Measurements from ENCODE around the gene PCDH11Y.
"Not testable (repeated sequence)": the region's sequence is repeated elsewhere in the genome, so short reads cannot be mapped to it uniquely, and the experiment has no call there.

PCDH11Y gene, protein sequence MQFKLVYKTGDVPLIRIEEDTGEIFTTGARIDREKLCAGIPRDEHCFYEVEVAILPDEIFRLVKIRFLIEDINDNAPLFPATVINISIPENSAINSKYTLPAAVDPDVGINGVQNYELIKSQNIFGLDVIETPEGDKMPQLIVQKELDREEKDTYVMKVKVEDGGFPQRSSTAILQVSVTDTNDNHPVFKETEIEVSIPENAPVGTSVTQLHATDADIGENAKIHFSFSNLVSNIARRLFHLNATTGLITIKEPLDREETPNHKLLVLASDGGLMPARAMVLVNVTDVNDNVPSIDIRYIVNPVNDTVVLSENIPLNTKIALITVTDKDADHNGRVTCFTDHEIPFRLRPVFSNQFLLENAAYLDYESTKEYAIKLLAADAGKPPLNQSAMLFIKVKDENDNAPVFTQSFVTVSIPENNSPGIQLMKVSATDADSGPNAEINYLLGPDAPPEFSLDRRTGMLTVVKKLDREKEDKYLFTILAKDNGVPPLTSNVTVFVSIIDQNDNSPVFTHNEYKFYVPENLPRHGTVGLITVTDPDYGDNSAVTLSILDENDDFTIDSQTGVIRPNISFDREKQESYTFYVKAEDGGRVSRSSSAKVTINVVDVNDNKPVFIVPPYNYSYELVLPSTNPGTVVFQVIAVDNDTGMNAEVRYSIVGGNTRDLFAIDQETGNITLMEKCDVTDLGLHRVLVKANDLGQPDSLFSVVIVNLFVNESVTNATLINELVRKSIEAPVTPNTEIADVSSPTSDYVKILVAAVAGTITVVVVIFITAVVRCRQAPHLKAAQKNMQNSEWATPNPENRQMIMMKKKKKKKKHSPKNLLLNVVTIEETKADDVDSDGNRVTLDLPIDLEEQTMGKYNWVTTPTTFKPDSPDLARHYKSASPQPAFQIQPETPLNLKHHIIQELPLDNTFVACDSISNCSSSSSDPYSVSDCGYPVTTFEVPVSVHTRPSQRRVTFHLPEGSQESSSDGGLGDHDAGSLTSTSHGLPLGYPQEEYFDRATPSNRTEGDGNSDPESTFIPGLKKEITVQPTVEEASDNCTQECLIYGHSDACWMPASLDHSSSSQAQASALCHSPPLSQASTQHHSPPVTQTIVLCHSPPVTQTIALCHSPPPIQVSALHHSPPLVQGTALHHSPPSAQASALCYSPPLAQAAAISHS (N-terminal part only)

DNA sequence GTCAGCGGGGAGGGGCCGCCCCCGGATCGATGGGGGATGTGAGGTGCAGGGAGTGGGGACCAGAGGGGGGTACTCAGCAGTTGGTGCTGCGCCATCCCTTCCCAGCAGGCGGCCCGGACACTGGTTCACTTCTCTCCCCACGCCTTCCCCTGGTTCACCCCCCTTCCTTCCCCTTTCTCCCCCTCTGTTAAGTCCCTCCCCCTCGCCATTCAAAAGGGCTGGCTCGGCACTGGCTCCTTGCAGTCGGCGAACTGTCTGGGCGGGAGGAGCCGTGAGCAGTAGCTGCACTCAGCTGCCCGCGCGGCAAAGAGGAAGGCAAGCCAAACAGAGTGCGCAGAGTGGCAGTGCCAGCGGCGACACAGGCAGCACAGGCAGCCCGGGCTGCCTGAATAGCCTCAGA is at the start of gene PCDH11Y:
Gene PCDH11Y, plus strand, starts transcription at position 240 of the 400 bp plus-strand sequence. CDS start 56,804 bp downstream, outside the sequence.
- not testable (repeated sequence) for DNase-seq (ENCODE audit: low read depth); H3K4me3 ChIP-seq (ENCODE audit: low read depth, low read length)

DNA sequence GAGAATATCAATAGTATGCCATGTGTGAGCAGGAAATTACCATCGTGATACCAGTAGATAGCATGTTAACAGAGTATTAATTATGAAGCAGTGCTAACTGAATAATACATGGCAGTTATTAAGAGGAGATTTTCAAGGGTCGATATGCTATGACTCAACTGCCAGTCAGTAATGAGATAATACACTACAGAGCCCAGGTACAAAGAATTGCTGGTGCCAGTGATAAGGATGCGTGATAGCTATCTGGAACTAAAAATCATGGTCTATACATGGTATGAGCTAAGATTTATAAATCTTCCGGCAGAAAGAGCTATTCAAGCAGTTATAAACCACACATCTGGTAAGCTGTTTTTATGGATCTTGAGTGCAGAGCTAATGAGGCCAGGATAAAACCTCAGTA is 32.2 kb upstream of the PCDH11Y start:
- H3K4me3 ChIP-seq (ENCODE audit: low read depth, low read length); DNase-seq (ENCODE audit: low read depth): not testable (repeated sequence)

DNA sequence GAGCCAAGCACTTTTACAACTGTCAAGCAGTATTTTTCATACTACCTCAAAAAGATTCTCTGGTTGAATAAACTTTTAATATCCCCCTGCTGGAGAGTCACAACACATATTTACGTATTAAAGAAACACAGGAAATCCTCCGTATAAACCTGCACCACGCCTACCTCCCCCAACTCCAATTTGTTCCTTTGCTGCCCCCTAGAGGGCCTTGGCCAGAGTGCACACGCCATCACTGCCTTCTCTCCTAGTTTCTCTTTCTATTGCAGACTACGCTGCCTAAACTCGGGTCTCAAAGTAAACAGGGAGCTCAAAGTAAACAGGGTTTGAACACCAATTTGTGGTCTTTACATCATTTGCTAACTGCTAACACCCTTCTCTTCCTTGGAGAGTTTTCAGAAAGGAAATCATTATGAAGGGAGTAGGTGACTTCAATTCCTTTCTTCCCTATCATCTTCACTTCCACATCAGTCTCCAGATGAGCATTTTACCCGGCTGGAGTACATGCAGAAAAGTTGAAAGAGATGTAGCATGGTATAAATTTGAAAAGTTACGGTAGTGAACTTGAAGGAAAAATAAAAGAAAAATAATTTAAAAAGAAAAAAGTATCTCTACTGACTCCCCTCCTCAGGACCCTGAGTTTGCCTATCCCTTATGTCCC is 8.2 kb upstream of the PCDH11Y start:
- H3K4me3 ChIP-seq (ENCODE audit: low read depth, low read length); DNase-seq (ENCODE audit: low read depth): not testable (repeated sequence)

DNA sequence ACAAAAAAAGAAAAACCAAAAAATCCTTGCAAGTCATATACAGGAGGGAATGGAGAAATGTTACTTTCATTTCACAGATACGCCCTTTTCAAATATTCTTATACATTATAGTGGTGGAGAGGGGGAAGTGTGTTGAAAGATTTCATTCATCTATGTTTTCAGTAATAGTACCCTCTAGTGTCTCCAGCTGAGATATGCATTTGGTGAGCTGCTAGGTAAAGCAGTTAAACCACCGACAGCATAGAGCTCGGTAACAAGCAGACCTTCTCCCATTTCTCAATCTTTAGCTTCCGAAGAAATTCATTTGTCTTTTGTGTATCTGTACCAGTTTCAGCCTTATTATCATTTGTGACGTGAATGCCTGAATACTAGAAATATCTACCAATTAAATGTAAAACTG is 5.2 kb upstream of the PCDH11Y start:
- not testable (repeated sequence) for H3K4me3 ChIP-seq (ENCODE audit: low read depth, low read length); DNase-seq (ENCODE audit: low read depth)

DNA sequence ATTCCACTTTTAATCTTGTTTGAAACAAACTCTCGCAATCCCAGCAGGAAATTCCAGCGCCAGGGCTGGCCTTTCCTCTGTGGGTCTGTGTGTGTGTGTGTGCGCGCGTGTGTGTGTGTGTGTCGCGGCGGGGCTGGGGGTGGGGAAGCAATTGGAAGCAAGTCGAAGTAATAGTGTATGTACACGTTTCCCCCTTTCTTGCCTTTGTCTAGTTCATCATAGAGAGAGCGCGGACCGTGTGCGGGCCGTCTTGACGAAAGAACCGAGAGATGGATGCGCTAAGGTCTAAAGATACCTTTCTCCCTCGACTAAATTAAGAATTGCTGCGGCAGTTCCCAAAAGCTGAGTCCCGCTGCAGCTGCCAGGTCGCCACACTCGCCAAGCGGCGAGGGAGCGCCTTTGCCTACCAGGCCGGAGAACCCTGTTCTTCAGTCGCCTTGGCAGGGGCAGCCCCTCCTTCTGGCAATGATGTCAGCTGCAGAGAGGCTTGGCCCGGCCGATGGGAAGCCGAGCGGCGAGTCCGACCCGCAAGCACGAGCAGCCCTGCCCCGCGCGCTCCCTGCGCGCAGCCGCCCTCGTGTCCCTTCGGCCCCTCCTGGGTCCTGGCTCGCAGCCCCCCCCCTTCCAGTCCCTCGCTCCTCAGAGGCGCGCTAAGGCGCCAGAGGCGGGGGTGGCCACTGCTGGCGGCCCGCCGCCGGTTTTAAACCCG is 2.5 kb downstream of the PCDH11Y start:
- H3K4me3 ChIP-seq (ENCODE audit: low read depth, low read length); DNase-seq (ENCODE audit: low read depth): not testable (repeated sequence)

DNA sequence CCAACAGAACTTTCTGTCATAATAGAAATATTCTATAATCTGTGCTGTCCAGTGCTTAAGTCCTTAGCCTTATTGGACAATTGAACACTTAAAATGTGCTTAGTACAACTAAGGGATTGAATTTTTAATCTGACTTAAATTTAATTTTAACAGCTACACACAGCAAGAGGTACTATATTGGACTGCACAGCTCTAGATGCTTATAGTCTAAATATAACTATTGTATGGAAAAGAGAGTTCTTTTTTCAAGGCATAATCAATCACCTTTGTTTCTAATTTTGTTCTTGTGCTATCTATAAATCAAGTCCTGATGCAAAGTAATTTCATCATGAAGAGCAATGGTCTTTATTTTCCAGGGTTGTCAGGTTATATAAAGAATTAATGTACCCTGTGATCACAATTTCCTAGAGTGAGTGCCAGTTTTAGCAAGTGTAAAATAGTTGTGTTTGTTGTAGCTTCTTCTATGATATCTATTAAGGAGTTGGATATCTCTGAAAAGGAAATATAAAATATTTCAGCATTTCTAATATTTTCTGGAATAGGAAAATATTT is 39.0 kb downstream of the PCDH11Y start:
- H3K4me3 ChIP-seq (ENCODE audit: low read depth, low read length); DNase-seq (ENCODE audit: low read depth): not testable (repeated sequence)

DNA sequence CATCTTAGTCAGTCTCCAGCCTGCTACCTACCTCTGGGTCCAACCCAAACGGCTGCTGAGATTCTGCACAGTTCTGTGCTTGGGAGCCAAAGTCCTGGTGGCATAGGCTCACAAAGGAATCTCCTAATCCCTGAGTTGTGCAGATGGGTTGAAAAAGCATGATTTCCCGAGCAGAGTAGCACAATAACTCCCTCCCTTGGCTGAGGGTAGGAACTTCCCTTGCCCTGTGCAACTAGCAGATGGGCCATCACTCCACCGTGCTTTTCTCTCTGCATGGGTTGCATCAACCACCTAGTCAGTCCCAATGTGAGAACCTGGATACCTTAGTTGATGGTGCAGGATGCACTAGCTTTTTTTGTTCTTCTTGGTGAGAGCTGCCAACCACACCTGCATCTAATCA is 82.9 kb downstream of the PCDH11Y start:
- DNase-seq (ENCODE audit: low read depth); H3K4me3 ChIP-seq (ENCODE audit: low read depth, low read length): not testable (repeated sequence)

DNA sequence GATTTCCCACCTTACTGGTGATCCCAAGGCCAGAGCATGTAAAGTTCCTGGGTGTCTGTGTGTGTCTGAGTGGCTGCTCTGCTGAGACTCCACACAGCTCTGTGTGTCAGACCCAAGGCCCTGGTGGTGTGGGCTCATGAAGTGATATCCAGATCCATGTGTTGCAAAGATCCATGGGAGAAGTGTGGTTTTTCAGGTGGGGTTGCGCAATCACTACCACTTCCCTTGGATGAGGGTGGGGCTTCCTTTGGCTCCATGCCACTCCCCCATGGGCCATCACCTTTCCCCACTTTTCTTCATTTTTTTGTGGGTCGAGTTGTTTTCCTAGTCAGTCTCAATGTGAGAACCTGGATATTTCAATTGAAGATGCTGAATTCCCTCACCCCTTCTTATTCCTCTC is 182.9 kb downstream of the PCDH11Y start:
- DNase-seq (ENCODE audit: low read depth); H3K4me3 ChIP-seq (ENCODE audit: low read depth, low read length): not testable (repeated sequence)

DNA sequence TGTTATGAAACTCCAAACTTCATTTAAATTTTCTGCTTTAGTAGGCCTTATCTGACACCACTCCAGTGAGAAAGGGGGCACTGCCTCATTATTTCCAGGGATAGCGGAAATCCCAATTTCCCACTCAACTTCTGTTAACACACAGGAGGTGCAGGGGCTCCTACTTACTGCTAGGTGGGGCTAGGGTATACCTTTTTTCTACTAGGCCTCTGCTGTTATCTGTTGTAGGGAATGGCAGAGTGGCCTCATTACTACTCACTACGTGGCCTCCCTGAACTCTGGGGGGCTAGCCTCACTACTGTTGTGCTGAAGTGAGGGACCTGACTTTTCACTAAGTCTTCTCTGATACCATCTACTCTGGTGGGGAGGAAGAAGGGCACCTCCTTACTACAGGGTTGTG is 215.0 kb downstream of the PCDH11Y start:
- DNase-seq (ENCODE audit: low read depth); H3K4me3 ChIP-seq (ENCODE audit: low read depth, low read length): not testable (repeated sequence)

DNA sequence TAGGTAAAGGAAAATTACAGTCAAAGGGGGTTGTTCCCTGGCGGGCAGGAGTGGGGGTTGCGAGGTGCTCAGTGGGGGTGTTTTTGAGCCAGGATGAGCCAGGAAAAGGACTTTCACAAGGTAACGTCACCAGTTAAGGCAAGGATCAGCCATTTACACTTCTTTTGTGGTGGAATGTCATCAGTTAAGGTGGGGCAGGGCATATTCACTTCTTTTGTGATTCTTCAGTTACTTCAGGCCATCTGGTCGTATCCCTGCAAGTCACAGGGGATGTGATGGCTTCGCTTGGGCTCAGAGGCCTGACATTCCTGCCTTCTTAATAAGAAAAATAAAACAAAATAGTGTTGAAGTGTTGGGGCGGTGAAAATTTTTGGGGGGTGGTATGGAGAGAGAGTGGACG is 324.8 kb downstream of the PCDH11Y start:
- not testable (repeated sequence) for DNase-seq (ENCODE audit: low read depth); H3K4me3 ChIP-seq (ENCODE audit: low read depth, low read length)

DNA sequence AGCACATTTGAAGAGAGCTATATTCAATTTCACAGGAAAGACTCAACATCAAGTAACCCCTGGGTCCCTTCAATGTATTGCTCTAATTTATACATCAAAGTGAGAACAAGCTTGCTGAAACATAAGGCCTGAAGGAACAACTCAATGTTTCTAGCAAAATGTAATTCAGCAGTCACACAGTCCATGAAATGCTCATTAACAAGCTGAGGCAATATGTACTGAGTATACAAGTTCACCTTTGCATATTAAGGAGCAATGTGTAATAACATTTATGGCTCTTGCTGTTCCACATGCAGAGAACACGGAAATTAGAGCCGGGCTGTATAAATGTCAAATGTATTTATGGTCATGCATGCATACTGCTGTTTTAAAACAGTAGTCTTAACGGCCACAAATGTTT is 342.1 kb downstream of the PCDH11Y start:
- not testable (repeated sequence) for H3K4me3 ChIP-seq (ENCODE audit: low read depth, low read length); DNase-seq (ENCODE audit: low read depth)

DNA sequence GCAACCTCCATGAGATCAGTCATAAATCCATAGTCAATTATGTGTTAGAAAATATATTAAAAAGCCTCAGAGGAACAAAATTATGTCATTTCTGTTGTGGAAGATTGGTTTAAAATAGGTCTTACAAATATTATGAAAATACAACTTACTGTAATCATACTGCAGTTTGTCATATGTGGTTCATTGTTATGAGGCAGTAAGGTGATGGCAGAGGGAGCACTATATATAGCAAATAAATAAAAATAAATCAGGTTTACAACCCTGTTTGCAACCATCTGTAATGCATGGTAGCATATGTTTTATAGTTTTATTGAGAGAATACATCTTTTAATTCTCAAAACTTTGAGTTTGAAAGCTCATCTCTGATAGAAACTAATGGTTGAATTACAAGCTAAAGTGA is 543.6 kb downstream of the PCDH11Y start:
- not testable (repeated sequence) for DNase-seq (ENCODE audit: low read depth); H3K4me3 ChIP-seq (ENCODE audit: low read depth, low read length)

DNA sequence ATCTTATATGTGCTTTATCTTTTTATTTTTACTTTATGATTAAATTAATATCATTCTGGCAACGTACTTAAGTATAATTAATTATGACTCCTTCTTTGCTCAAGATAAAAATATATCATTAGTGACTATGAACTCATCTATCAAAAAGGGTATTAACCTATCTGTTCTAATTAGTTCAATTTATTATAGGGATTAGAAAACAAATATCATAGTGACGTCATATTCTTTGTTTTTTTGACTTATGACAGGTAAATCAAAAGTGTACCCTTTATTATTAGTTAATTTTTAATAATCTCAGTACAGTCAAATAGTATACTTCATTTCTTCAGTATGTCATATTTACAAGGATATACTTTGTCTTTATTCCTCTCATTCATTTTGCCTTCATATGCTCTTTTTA is 638.5 kb downstream of the PCDH11Y start:
- not testable (repeated sequence) for DNase-seq (ENCODE audit: low read depth); H3K4me3 ChIP-seq (ENCODE audit: low read depth, low read length)

DNA sequence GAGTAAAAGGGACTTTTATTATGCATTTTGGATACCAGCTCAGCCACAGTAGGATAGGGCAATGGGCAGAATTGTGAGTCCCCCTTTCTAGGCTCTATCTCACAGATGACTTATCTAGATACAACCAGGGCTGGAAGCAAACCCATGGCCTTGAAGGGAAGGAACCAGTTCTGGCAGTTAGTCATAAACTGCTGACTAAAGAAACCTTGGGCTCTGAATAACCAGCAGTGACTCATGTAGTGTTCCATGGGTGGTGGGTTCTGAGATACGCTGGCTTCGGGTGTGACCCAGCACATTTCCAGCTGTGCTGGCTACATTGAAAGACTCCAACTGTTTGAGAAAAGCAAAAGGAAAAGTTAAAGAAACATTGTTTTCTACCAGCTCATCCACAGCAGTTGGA is 679.2 kb downstream of the PCDH11Y start:
- DNase-seq (ENCODE audit: low read depth), result not testable (repeated sequence)

DNA sequence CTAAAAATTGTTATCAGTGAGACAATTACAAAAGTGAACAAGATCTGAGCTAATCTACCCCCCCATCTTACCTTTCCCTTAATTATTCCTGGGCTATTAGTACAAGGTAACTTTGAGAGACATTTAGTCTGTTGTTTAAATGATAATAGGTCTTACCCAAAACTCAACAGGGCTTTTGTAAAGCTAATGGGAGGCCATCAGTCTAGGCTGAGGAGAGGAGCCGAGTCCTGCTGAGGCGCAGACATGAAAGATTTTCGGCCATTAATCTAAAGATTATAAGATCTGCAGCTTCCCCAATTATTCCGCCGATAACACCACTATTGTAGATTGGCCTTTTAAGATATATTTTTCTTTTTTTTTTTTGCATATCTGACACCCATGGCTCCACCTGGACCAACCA is 708.6 kb downstream of the PCDH11Y start:
- DNase-seq (ENCODE audit: low read depth); H3K4me3 ChIP-seq (ENCODE audit: low read depth, low read length): not testable (repeated sequence)

More for the DNA sequence above, 679.2 kb downstream of the PCDH11Y start:
- H3K4me3 ChIP-seq (ENCODE audit: low read depth, low read length), result not testable (repeated sequence)

DNA sequence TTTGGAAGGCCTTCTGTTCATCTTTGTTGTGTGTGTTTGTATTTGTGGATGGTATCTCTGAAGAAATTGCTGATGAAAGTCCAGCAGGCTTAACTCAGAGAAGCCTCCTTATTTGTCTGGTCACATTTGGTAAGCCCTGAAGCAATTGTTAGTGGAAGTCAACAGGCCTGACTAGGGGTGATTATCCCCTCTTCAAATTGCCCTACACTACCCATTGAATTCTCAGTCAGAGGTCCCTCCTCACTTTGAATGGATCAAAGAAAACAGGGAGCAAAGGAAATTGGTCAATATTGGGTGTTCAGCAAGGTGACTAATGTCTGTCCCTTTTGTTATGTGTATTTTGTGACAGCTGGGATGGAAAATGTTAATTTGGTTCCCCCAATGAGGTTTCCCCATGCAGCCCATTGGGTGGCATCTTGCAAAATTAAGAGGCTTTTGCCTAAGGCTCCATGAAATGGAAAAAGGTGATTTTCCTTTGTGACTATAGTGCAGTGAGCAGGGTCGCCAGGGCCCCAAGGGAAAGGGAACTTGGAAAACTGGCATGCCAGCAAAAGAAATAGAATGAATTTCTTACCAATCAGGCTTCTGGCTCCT is 709.8 kb downstream of the PCDH11Y start:
- not testable (repeated sequence) for H3K4me3 ChIP-seq (ENCODE audit: low read depth, low read length); DNase-seq (ENCODE audit: low read depth)

DNA sequence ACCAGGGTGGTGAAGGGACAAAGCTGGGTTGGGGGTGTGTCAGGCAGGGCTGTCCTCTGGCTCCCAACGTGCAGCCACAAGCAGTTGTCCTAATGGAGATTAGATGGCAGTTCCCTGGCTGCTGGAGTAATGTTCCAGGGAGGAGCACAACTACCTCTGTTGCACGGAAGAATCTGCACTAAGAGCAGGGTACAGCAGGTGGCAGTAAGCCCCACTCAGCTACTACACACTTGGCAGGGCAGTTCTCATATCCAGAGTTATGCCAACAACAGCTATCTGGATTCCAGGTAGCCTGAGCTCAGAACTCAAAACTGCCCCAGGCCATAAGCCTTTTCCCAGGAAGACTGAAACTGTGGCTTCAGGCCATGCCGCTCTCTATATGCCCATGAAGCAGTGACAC is 761.3 kb downstream of the PCDH11Y start:
- not testable (repeated sequence) for DNase-seq (ENCODE audit: low read depth); H3K4me3 ChIP-seq (ENCODE audit: low read depth, low read length)

DNA sequence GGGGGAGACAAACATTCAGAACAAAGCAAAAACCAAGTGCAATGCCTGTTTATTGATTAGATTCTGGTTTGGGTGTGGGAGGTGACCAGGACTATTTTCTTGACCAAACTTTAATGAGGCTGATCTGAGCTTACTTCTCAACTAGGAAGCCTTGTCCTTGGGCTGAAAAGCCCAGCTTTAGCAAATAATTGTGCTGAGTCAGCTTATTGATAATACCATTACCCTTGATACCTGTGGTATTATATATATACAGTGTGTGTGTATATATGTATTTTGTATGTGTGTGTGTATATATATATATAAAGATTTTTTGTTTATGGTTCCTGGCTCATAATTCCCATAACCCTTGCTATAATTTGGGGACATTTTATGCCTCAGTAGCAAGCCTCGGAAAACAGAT is 776.4 kb downstream of the PCDH11Y start:
- not testable (repeated sequence) for DNase-seq (ENCODE audit: low read depth); H3K4me3 ChIP-seq (ENCODE audit: low read depth, low read length)

Measured in choroid plexus epithelial cell (primary cell).